ENCODE data around the gene CCDC85B. TPM values are rescaled to one million over a fixed set of nuclear protein-coding genes. Genes with fewer than 3 reads are reported as not detected.

CCDC85B gene
- total and polyA plus RNA-seq, 2 of the 8 experiments (the other 6 are each of a cell fraction or from before 2014, with no cell fraction given) = 19.8 to 30.8 TPM

- TF ChIP-seq POLR2AphosphoS5 (IDR thresholded peaks at IDR 0.05; ENCODE audit: low read depth, low read length) (no peak), POLR2A (IDR thresholded peaks at IDR 0.05; ENCODE audit: control extremely low read depth in 1 of 2, low read depth in 2 of 2, low read length in 2 of 2) (no peak), RXRA (IDR thresholded peaks at IDR 0.05; ENCODE audit: insufficient read depth, low read depth, low read length) (no peak), MAX (IDR thresholded peaks at IDR 0.05) (no peak)
Observed at GRCh38 chr11:65866509-65867283, 23.8 kb upstream of the CCDC85B start (continued).

Measured in H1 (cell line).